ENCODE results near the gene MCC. TPM values are rescaled to one million over a fixed set of nuclear protein-coding genes. Genes with fewer than 3 reads are reported as not detected.

Gene MCC
- polyA plus RNA-seq, 2 of the 4 experiments (the other 2 are of a cell fraction), result 0.09 to 0.10 TPM

DNA sequence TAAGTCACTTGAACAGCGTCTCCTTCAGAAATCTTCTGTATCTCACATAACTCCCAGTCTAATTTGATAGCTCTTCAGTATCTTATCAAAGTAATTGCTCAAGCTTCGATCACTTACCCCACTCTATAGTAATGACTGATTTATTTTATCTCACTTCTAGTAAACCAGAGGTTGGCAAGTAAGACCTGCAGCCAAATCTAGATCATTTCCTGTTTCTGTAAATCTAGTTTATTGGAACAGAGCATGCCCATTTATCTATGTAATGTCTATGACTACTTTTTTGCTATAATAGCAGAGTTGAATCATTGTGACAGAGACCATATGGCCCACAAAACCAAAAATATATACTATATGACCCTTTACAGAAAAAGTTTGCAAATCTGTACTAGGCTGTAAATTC is 93.6 kb downstream of the MCC start:
- H3K4me3 ChIP-seq, result no peak overlapping the region
- WGBS (ENCODE audit: missing lambda C conversion rate), result 54% methylated on average over 2 of the region's 2 CpGs
- no peaks in the 10 kb centered on the region for H3K9me3 ChIP-seq
- ChIA-PET CTCF (interaction anchor here (1.2 to 1.5 kb wide), 2 partner anchors 9 to 15 kb away, joined by 3 read pairs; no protein-coding TSS in a partner anchor), POLR2A (no interaction called here)
- ATAC-seq (no peak), FAIRE-seq (no peak), DNase-seq (ENCODE audit: low read depth in 1 of 2, low spot score in 1 of 2) (no peak)
- H3K4me2 ChIP-seq, result no peak overlapping the region
- H3K4me1 ChIP-seq, result no peaks in the 10 kb centered on the region
- no peak overlapping the region for H3K27ac ChIP-seq
- TF ChIP-seq FOXS1 (CRISPR knock-in tag; IDR thresholded peaks at IDR 0.05), result no peak
- no peak for TF ChIP-seq RARB (CRISPR knock-in tag; IDR thresholded peaks at IDR 0.05)
- TF ChIP-seq, protein P1, sequence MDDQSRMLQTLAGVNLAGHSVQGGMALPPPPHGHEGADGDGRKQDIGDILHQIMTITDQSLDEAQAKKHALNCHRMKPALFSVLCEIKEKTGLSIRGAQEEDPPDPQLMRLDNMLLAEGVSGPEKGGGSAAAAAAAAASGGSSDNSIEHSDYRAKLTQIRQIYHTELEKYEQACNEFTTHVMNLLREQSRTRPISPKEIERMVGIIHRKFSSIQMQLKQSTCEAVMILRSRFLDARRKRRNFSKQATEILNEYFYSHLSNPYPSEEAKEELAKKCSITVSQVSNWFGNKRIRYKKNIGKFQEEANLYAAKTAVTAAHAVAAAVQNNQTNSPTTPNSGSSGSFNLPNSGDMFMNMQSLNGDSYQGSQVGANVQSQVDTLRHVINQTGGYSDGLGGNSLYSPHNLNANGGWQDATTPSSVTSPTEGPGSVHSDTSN (IDR thresholded peaks at IDR 0.05), result no peak
- TF ChIP-seq CBX8 (IDR thresholded peaks at IDR 0.05), result no peak
- TF ChIP-seq POLR2AphosphoS2 (conservative IDR thresholded peaks at IDR 0.05; ENCODE audit: low read length), result no peak
- TF ChIP-seq KDM1A (IDR thresholded peaks at IDR 0.05; ENCODE audit: low read depth), result no peak
- TF ChIP-seq HOXA7 (CRISPR knock-in tag; IDR thresholded peaks at IDR 0.05), result no peak
- TF ChIP-seq HOXB13 (CRISPR knock-in tag; IDR thresholded peaks at IDR 0.05; ENCODE audit: low read depth), result no peak
- TF ChIP-seq EHMT2 (IDR thresholded peaks at IDR 0.05; ENCODE audit: low read depth), result no peak
- TF ChIP-seq, protein P2, sequence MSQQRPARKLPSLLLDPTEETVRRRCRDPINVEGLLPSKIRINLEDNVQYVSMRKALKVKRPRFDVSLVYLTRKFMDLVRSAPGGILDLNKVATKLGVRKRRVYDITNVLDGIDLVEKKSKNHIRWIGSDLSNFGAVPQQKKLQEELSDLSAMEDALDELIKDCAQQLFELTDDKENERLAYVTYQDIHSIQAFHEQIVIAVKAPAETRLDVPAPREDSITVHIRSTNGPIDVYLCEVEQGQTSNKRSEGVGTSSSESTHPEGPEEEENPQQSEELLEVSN (IDR thresholded peaks at IDR 0.05; ENCODE audit: borderline replicate concordance, low read depth), result no peak
- TF ChIP-seq KDM5A (IDR thresholded peaks at IDR 0.05), result no peak
- no peak for TF ChIP-seq JUNB (IDR thresholded peaks at IDR 0.05)
- TF ChIP-seq, protein P3, sequence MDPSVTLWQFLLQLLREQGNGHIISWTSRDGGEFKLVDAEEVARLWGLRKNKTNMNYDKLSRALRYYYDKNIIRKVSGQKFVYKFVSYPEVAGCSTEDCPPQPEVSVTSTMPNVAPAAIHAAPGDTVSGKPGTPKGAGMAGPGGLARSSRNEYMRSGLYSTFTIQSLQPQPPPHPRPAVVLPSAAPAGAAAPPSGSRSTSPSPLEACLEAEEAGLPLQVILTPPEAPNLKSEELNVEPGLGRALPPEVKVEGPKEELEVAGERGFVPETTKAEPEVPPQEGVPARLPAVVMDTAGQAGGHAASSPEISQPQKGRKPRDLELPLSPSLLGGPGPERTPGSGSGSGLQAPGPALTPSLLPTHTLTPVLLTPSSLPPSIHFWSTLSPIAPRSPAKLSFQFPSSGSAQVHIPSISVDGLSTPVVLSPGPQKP (IDR thresholded peaks at IDR 0.05; ENCODE audit: low read depth, low read length), result no peak
- TF ChIP-seq, protein P4, sequence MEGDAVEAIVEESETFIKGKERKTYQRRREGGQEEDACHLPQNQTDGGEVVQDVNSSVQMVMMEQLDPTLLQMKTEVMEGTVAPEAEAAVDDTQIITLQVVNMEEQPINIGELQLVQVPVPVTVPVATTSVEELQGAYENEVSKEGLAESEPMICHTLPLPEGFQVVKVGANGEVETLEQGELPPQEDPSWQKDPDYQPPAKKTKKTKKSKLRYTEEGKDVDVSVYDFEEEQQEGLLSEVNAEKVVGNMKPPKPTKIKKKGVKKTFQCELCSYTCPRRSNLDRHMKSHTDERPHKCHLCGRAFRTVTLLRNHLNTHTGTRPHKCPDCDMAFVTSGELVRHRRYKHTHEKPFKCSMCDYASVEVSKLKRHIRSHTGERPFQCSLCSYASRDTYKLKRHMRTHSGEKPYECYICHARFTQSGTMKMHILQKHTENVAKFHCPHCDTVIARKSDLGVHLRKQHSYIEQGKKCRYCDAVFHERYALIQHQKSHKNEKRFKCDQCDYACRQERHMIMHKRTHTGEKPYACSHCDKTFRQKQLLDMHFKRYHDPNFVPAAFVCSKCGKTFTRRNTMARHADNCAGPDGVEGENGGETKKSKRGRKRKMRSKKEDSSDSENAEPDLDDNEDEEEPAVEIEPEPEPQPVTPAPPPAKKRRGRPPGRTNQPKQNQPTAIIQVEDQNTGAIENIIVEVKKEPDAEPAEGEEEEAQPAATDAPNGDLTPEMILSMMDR (IDR thresholded peaks at IDR 0.05), result no peak
- TF ChIP-seq, protein P5, sequence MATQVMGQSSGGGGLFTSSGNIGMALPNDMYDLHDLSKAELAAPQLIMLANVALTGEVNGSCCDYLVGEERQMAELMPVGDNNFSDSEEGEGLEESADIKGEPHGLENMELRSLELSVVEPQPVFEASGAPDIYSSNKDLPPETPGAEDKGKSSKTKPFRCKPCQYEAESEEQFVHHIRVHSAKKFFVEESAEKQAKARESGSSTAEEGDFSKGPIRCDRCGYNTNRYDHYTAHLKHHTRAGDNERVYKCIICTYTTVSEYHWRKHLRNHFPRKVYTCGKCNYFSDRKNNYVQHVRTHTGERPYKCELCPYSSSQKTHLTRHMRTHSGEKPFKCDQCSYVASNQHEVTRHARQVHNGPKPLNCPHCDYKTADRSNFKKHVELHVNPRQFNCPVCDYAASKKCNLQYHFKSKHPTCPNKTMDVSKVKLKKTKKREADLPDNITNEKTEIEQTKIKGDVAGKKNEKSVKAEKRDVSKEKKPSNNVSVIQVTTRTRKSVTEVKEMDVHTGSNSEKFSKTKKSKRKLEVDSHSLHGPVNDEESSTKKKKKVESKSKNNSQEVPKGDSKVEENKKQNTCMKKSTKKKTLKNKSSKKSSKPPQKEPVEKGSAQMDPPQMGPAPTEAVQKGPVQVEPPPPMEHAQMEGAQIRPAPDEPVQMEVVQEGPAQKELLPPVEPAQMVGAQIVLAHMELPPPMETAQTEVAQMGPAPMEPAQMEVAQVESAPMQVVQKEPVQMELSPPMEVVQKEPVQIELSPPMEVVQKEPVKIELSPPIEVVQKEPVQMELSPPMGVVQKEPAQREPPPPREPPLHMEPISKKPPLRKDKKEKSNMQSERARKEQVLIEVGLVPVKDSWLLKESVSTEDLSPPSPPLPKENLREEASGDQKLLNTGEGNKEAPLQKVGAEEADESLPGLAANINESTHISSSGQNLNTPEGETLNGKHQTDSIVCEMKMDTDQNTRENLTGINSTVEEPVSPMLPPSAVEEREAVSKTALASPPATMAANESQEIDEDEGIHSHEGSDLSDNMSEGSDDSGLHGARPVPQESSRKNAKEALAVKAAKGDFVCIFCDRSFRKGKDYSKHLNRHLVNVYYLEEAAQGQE (IDR thresholded peaks at IDR 0.05), result no peak
- no peak for TF ChIP-seq ZNF302 (CRISPR knock-in tag; IDR thresholded peaks at IDR 0.05)

DNA sequence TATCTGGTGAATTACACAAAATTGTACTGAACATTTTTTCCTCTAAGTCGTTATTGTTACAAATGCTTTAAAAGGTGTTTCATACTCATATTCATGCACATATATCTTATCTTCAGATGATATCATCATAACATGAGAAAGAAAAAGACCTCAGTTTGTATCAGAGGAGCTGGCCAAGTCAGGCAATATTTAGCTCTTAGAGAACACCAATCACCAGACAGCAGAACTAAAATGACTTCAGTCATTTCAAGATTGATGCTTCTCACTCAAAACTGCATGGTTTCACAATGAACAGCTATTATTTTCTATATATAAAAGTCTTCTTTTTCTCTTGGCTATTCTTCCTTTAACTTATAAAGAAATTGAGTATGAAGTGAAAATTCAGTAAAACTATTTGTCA is 98.0 kb downstream of the MCC start:
- no peaks in the 10 kb centered on the region for H3K9me3 ChIP-seq
- DNase-seq (ENCODE audit: low read depth in 1 of 2, low spot score in 1 of 2) (no peak), ATAC-seq (no peak), FAIRE-seq (no peak)
- no peak overlapping the region for H3K4me2 ChIP-seq
- POLR2A ChIA-PET, result no interaction called here
- no peak overlapping the region for H3K27ac ChIP-seq
- H3K4me1 ChIP-seq, result no peaks in the 10 kb centered on the region
- H3K4me3 ChIP-seq, result no peak overlapping the region
- WGBS (ENCODE audit: missing lambda C conversion rate), result 2% methylated on average over 1 of the region's 1 CpG
- TF ChIP-seq CEBPB (IDR thresholded peaks at IDR 0.05), result no peak
- TF ChIP-seq, protein P6, sequence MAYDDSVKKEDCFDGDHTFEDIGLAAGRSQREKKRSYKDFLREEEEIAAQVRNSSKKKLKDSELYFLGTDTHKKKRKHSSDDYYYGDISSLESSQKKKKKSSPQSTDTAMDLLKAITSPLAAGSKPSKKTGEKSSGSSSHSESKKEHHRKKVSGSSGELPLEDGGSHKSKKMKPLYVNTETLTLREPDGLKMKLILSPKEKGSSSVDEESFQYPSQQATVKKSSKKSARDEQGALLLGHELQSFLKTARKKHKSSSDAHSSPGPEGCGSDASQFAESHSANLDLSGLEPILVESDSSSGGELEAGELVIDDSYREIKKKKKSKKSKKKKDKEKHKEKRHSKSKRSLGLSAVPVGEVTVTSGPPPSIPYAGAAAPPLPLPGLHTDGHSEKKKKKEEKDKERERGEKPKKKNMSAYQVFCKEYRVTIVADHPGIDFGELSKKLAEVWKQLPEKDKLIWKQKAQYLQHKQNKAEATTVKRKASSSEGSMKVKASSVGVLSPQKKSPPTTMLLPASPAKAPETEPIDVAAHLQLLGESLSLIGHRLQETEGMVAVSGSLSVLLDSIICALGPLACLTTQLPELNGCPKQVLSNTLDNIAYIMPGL (CRISPR knock-in tag; IDR thresholded peaks at IDR 0.05; ENCODE audit: borderline replicate concordance), result no peak
- TF ChIP-seq BHLHE40 (IDR thresholded peaks at IDR 0.05; ENCODE audit: low read depth, low read length), result no peak
- TF ChIP-seq GATA3 (IDR thresholded peaks at IDR 0.05; ENCODE audit: borderline replicate concordance), result no peak
- no peak for TF ChIP-seq POLR2A (IDR thresholded peaks at IDR 0.05; ENCODE audit: low read length)
- TF ChIP-seq, protein P3 (IDR thresholded peaks at IDR 0.05; ENCODE audit: low read depth, low read length), result no peak
- no peak for TF ChIP-seq NFE2L2 (conservative IDR thresholded peaks at IDR 0.05; ENCODE audit: low read length)
- TF ChIP-seq MYC (IDR thresholded peaks at IDR 0.05; ENCODE audit: borderline replicate concordance, low read length), result no peak
- no peak for TF ChIP-seq POLR2AphosphoS2 (conservative IDR thresholded peaks at IDR 0.05; ENCODE audit: low read length)
- no peak for TF ChIP-seq PHF8 (IDR thresholded peaks at IDR 0.05; ENCODE audit: borderline replicate concordance, low read depth)
- TF ChIP-seq, protein P2 (IDR thresholded peaks at IDR 0.05; ENCODE audit: borderline replicate concordance, low read depth), result no peak
- no peak for TF ChIP-seq FOXS1 (CRISPR knock-in tag; IDR thresholded peaks at IDR 0.05)
- TF ChIP-seq HOXB13 (CRISPR knock-in tag; IDR thresholded peaks at IDR 0.05; ENCODE audit: low read depth), result no peak
- CTCF ChIA-PET, result interaction anchor here (0.8 kb wide), 1 partner anchor 11 kb away, joined by 3 read pairs; no protein-coding TSS in a partner anchor

All from A549 (cell line).